Gastroesophageal sphincter (tissue), 4 donors: ENCODE results near the gene KRT71. TPM values are rescaled to one million over a fixed set of nuclear protein-coding genes. Genes with fewer than 3 reads are reported as not detected.

Source experiments
- ATAC-seq: fragments of 150-250 bp; one replicate; pipeline ENCODE4 v1.9.1; 2016; ENCODE audit warnings: mild to moderate bottlenecking, moderate library complexity
- H3K27ac ChIP-seq, 4 donors: fragments of 200-600 bp; sonication (generic) in 3 of 4; 1 replicate in 3 of 4; 2 replicates in 1 of 4; pipeline ENCODE4 v1.5.1; 2016 to 2019
- H3K27me3 ChIP-seq: fragments of 200-600 bp; sonication (generic); one replicate; pipeline ENCODE4 v1.5.1; 2019
- H3K36me3 ChIP-seq, 2 donors: fragments of 200-600 bp; sonication (generic); one replicate each; pipeline ENCODE4 v1.5.1; 2019; ENCODE audit warnings: control low read depth in 1 of 2
- H3K4me1 ChIP-seq, 3 donors: fragments of 200-600 bp; sonication (generic); 1 replicate in 2 of 3; 2 replicates in 1 of 3; pipeline ENCODE4 v1.5.1; 2016 to 2019; ENCODE audit warnings: control low read depth in 2 of 3
- H3K4me3 ChIP-seq, 2 donors: fragments of 200-600 bp; sonication (generic); one replicate each; pipeline ENCODE4 v1.5.1; 2019; ENCODE audit warnings: mild to moderate bottlenecking in 1 of 2, moderate library complexity in 1 of 2
- H3K9me3 ChIP-seq, 3 donors: fragments of 200-600 bp; sonication (generic); one replicate each; pipeline ENCODE4 v1.5.1; 2017 to 2019; ENCODE audit warnings: control low read depth in 2 of 3
- EP300 ChIP-seq: sonication (generic); formaldehyde crosslinking; IDR thresholded peaks from one replicate; pipeline ENCODE4 v1.6.1; 2017; ENCODE audit warnings: antibody characterized with exemption, mild to moderate bottlenecking
- POLR2A ChIP-seq, 2 donors: fragments of 450-650 bp; IDR thresholded peaks; one replicate each; pipeline ENCODE4 v1.6.1; 2017; ENCODE audit warnings: antibody characterized with exemption in 2 of 2, mild to moderate bottlenecking in 2 of 2, moderate library complexity in 1 of 2
- POLR2AphosphoS5 ChIP-seq: sonication (generic); formaldehyde crosslinking; IDR thresholded peaks from one replicate; pipeline ENCODE4 v1.6.1; 2017; ENCODE audit warnings: antibody characterized with exemption
- WGBS, 2 donors: methylation state at CpG; one replicate each; pipeline ENCODE4 v1.1.5; 2018; ENCODE audit warnings: low coverage in 1 of 2; 5-methylcytosine and 5-hydroxymethylcytosine counted together
- total RNA-seq, 4 donors: library from RNA; depleted of rRNA; stranded (reverse); fragments of >200 nt; gene quantifications; one replicate each; pipeline ENCODE4 v1.1.0, GENCODE V29; 2016
- TF ChIP-seq, protein P1 (sequence below), 4 experiments: fragments of 200-600 bp in 2 of 4; fragments of 450-650 bp in 2 of 4; sonication (generic) in 1 of 4; IDR thresholded peaks; one replicate each; pipeline ENCODE4 v1.5.1; 2017 to 2019; ENCODE audit warnings: antibody characterized with exemption in 4 of 4, mild to moderate bottlenecking in 2 of 4, moderate library complexity in 2 of 4

The KRT71 gene
- total RNA-seq, 4 donors from 2014 or later, result not detected

DNA sequence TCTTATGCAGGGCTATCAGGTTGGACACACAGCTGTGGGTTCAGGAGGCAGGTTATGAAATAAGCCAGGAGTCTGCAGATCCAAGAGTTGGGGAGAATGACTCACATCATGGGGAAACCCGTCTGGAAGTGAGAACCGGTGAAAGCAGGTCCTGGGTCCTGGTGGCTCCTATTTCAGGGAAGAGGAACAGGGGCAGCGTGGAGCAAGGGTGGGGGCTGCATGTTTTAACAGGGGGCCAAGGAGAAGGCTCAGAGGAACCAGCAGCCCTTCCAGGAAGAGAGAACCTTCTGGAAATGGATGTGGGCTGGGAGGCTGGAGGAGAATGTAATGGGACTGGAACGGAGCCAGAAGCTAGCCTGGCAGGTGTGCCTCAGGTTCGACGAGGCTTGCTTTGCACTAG is 28.5 kb upstream of the KRT71 start:
- H3K4me3 ChIP-seq, result no peak overlapping the region
- 40 to 41% methylated on average over 3 to 6 of the region's 6 CpGs for WGBS, 2 donors
- ATAC-seq, result no peak
- no peaks in the 10 kb centered on the region for H3K27me3 ChIP-seq
- no peaks in the 10 kb centered on the region for H3K4me1 ChIP-seq
- H3K9me3 ChIP-seq, result no peaks in the 10 kb centered on the region
- no peaks in the 10 kb centered on the region for H3K36me3 ChIP-seq
- H3K27ac ChIP-seq, result no peak overlapping the region
- TF ChIP-seq, protein P1, sequence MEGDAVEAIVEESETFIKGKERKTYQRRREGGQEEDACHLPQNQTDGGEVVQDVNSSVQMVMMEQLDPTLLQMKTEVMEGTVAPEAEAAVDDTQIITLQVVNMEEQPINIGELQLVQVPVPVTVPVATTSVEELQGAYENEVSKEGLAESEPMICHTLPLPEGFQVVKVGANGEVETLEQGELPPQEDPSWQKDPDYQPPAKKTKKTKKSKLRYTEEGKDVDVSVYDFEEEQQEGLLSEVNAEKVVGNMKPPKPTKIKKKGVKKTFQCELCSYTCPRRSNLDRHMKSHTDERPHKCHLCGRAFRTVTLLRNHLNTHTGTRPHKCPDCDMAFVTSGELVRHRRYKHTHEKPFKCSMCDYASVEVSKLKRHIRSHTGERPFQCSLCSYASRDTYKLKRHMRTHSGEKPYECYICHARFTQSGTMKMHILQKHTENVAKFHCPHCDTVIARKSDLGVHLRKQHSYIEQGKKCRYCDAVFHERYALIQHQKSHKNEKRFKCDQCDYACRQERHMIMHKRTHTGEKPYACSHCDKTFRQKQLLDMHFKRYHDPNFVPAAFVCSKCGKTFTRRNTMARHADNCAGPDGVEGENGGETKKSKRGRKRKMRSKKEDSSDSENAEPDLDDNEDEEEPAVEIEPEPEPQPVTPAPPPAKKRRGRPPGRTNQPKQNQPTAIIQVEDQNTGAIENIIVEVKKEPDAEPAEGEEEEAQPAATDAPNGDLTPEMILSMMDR (IDR thresholded peaks at IDR 0.05), result no peak
- TF ChIP-seq POLR2AphosphoS5 (no peak), POLR2A (IDR thresholded peaks at IDR 0.05) (no peak), EP300 (no peak)

DNA sequence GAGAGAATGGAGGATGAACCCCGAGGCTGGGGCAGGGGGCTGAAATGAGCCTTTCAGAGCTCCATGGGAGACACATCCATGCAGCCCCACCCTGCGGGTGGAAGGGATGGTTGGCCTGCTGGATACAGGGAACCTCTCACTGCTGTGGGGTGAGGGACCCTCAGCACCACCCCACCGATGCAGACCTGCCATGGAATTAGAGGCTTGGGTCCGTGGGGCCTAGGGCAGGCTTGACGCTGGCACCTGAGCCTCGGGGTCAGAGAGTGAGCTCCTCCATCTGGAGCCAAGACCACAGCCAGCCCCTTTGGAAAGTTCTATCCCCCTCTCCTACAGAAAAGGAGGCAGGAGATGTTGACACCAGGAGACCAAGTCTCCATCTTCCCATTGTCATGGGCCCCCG is 28.1 kb upstream of the KRT71 start:
- Histone ChIP-seq H3K27me3 (no peaks in the 10 kb centered on the region), H3K36me3 (no peaks in the 10 kb centered on the region), H3K9me3 (no peaks in the 10 kb centered on the region), H3K4me3 (no peak overlapping the region), H3K4me1 (no peaks in the 10 kb centered on the region), H3K27ac (no peak overlapping the region)
- 33 to 73% methylated on average over 1 to 2 of the region's 7 CpGs for WGBS, 2 donors
- no peak for TF ChIP-seq EP300
- TF ChIP-seq, protein P1 (IDR thresholded peaks at IDR 0.05), result no peak
- no peak for TF ChIP-seq POLR2AphosphoS5
- no peak for TF ChIP-seq POLR2A (IDR thresholded peaks at IDR 0.05)
- no peak for ATAC-seq

DNA sequence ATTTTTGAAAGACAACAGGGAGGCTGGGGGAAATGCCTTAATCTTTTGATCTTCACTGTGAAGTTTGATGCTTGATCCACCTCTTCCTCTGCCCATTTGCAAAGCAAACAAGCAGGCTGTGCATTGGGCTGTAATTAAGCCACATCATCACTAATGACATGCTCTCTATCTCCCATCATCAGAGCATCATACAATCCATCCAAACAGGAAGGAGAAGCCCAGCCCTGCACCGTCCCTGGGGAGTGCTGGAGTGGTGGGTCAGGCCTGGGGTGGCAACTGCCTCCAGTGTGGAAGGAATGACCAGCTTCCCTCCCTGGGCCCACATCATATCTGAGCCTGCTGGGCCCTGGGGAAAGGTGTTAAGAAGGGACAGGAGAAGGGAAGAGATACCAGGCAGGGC is 27.6 kb upstream of the KRT71 start:
- Histone ChIP-seq H3K27me3 (no peaks in the 10 kb centered on the region), H3K27ac (no peak overlapping the region), H3K4me1 (no peaks in the 10 kb centered on the region), H3K4me3 (no peak overlapping the region), H3K9me3 (no peaks in the 10 kb centered on the region), H3K36me3 (no peaks in the 10 kb centered on the region)
- WGBS, 2 donors, result 100% methylated on average over 1 of the region's 1 CpG; no CpG with 5 or more reads in 1 of the 2 donors
- no peak for TF ChIP-seq POLR2AphosphoS5
- TF ChIP-seq, protein P1 (IDR thresholded peaks at IDR 0.05), result no peak
- ATAC-seq, result no peak

DNA sequence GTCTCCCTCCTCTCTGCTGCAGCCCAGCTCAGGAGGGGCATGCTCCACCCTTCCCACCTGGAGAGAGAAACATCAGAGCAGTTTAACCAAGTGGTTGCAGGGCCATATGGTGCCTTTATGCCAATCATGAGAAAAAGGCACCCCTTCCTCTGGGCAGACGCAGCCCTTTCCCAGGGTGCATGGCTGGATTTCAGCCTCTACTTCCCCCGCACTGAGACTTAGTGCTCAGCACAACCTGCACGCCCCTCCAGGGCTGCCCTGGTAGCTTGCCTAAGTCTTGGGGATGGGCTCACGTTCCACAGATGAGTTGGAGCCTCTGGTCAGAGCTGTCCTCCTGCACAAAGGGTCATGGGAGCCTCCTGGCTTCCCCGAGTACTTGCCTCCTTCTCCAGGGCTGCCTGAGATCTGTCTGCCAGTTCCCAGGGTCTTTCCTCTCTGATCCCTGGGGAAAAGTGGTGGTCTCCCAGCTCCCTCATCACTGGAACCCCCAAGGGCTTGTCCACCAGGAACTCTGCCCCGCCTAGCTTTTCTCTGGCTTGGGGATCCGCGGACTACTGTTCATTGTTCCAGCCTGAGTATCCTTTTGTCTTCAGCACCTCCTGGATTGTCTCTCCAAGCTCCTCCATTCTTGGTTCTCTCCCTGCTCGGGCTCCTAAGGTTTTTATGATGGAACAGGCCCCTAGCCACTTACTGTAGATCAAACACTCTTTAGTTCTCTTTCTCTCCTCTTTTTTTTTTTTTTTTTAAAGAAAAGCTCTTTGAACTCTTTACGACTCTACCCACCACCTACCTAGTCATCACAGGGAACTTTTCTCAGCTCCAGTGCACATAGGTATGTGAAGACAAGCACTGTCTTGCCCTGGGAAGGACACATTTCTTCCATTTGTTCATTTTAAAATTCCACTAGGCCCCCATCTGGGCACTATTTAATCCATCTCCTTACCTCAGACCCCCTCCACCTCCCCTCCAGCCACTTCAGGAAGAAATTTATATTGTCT is 26.8 kb upstream of the KRT71 start:
- H3K4me3 ChIP-seq, result no peak overlapping the region
- TF ChIP-seq, protein P1 (IDR thresholded peaks at IDR 0.05), result no peak
- TF ChIP-seq POLR2AphosphoS5, result no peak
- no peak for TF ChIP-seq EP300
- TF ChIP-seq POLR2A (IDR thresholded peaks at IDR 0.05), result no peak
- H3K27me3 ChIP-seq, result no peaks in the 10 kb centered on the region
- no peak for ATAC-seq
- WGBS, 2 donors, result 78 to 96% methylated on average over 4 to 8 of the region's 10 CpGs
- H3K36me3 ChIP-seq, result no peaks in the 10 kb centered on the region
- no peaks in the 10 kb centered on the region for H3K4me1 ChIP-seq
- no peak overlapping the region for H3K27ac ChIP-seq
- H3K9me3 ChIP-seq, result no peaks in the 10 kb centered on the region

DNA sequence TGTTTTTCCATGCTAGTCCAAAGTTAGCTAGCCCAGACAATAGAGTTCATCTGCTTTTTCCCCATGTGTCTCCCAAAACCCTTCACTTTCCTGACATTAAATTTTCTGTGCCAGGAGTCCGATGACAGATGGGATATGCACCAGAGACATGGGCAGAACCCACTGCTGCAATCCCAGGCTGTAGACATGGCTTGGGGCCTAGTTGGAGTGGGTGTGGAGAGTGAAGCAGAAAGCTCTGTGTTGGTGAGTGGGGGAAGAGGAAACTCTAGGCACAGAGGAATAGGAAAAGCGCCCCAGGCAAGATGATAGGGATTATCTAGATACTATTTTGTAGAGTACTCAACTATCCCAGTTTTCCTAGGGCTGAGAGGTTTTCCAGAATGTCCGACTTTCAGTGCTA is 25.5 kb upstream of the KRT71 start:
- Histone ChIP-seq H3K36me3 (no peaks in the 10 kb centered on the region), H3K9me3 (no peaks in the 10 kb centered on the region), H3K4me1 (no peaks in the 10 kb centered on the region), H3K27ac (no peak overlapping the region), H3K27me3 (peaks cover 11% of the 10 kb centered on the region), H3K4me3 (no peak overlapping the region)
- TF ChIP-seq, protein P1 (IDR thresholded peaks at IDR 0.05), result no peak
- TF ChIP-seq EP300 (no peak), POLR2A (IDR thresholded peaks at IDR 0.05) (no peak), POLR2AphosphoS5 (no peak)
- 83 to 90% methylated on average over 2 to 3 of the region's 3 CpGs for WGBS, 2 donors
- ATAC-seq, result no peak
